Measurements from ENCODE around the gene RASEF.

The RASEF gene

DNA sequence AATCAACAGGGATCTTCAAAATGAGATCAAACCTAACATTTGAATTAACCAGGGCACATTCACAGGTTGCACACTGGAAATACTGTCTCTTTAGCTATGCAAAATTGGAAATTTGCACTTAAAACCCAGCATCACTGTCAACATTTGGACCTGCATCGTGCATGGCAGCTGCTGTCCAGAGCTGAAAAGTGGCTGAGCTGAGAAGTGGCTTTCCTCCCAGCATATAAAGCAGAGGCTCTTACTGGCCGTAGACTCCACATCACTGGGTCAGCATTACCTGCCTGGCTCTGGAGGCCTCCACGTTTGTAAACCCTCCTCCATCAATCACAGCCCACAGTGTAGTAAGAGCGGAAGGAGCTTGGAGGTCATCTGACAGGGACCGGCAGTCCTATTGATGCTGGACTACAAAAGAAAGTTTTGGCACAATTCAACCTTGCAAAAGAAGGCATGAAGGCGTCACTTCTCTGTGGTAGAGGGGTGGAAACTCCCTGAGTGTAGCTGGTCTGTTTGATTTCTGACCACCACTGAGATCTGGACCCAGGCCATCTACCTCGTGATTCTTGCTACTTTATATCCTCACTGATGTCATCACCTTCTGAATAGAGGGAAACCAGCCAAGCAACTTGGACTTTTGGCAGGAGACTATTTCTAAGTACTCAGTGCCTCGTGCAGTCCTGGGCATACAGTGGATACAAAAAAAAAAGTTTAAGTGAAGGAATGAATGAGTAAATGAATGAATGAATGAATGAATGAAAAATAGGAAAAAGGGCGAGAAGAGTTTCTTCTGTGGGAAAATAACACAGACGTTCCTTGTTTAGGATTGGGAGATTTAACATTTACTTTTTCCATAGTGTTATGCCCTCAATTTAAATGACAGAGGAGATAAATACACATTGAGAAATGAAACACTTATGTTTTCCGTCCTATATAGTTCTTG is 14.8 kb downstream of the RASEF start:
- DNase-seq = no peak

DNA sequence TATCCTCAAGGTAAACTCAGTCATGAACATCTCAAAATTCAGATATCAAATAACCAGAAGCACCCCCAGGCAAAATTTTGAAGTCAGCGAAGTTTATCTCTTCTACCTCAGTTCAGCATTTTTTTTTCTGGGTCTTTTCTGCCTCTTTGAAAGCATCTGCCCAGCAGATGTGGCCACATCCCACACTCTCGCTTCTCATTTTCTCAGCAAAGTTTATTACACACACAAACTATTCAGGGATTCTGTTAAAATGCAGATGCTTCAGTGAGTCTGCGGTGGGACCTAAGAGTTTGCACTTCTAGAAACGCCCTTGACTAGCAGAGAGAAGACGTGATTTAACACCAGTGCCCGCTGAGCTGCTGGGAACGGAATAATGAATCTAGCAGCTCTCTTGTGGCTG is 19.3 kb downstream of the RASEF start:
- DNase-seq = no peak

DNA sequence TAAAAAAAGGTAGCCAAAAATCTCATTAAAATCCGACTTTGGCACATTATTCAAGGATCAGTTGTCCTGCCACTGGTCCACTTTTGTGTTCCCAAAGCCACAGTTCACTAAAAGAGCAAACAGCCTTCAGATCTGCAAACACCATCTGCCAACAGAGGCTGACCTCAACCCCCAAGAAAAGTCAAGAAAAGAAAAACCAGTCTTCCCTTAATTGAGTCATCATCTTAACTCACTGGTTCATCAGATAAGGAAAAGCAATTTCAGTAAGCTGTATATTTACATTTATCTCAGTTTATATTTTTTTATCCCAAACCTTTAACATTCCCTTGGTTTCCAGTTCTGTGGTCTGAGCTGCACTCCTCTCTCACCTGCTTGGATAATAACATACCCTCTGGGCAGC is 21.2 kb downstream of the RASEF start:
- DNase-seq = no peak

- DNase-seq = no peak
Measured at GRCh38 chr9:83039303-83039702, 23.6 kb downstream of the RASEF start.

- no peak for DNase-seq
Measured at GRCh38 chr9:83036043-83036442, 26.9 kb downstream of the RASEF start.

GRCh38 chr9:83035143-83035542 is 27.8 kb downstream of the RASEF start:
- DNase-seq = no peak

GRCh38 chr9:83034587-83034986 is 28.4 kb downstream of the RASEF start:
- DNase-seq = no peak

DNA sequence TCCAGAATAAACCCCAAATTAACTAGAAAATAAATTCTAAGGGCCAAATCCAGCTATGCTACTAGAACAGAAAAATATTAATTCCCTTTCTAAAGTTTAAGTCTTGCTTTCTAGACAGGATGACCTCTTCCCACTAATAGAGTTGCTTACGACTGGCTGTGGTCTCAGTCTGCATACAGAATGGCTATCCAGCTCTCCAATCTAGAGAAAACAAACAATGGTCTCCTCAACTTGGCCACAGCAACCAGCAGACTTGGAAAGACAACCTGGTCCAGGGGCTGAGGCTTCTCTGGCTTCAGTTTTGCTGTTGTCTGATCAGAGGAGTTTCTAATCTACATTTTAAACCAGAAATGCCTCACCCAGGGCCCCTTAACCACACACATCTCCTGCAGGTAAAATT is 28.9 kb downstream of the RASEF start:
- DNase-seq = no peak

DNA sequence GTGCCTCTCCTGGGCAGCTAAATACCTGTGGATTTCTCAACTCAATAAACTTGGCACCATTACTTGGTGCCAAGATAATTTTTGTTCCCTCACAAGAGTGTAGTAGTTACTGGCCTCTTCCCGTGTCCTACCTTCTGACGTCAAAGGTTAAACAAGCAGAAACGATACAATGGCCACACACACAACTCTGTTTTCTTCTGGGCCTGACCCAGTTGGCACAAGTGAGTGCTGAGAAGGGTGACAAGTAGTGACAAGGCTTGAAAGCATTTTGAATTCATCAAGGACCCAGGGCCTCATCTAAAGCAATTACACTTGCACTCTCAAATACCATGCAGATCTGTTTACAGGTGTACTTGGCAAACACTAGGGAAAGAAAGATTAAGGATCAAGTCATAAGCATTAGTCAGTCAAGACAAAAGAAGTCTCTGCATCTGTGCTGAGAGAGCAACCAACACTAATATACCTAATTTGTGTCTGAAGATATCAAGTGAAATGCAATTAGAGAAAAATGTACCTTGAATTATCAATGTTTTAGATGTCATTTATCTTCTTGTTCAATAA is 30.8 kb downstream of the RASEF start:
- no peak for DNase-seq

DNA sequence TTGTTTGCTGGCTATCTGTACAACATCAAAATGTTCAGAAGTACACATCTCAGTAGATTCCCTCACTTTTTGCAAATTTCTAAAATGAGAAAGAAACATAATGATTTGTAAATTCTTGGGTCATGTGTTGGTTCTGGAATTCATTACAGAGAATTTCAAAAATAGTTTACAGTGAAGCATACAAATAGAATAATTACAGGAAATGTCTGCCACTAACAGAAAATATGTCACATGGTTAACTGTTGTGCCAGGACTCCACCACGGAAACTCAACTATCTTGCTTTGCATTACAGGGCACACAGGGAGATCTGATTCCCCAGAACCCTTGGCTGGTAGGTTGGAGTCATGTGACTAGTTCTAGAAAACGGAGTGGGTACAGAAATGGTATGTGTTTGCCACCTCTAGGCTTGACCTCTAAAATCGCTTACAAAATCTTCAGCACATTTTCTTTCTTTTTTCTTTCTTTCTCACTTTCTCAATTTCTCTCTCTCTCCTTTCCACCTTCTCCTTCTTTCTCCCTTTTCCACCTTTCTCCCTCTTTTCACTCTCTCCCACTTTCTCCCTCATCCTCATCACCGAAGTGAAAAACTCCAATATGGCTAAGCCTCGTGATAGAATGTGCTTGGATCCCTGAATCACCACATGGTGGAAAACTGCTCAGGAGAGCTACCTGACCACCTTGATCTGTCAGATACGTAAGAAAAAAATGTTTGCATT is 32.4 kb downstream of the RASEF start:
- no peak for DNase-seq

GRCh38 chr9:83029531-83030137 is 33.3 kb downstream of the RASEF start:
- no peak for DNase-seq

GRCh38 chr9:83027153-83027891 is 35.6 kb downstream of the RASEF start:
- DNase-seq = no peak

GRCh38 chr9:83024506-83025125 is 38.3 kb downstream of the RASEF start:
- DNase-seq = no peak

DNA sequence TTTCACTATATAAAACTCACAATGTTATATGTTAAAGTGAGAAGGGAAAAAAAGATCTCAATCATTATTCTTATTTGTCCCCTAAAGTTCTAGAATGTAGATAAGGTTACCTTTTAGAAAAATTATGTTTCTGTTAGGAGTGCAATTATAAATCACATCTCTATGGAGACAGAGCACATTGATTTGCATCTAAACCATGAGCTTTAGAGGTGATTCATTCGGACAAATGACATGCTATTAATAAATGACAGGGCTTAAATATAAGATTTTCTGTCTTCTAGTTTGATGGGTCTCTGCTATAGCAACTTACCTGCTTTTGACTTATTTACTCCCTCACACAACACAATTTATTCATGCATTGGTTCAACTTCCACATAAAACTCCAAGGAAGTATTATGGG is 39.8 kb downstream of the RASEF start:
- DNase-seq = no peak

- no peak for DNase-seq
Measured at GRCh38 chr9:83020864-83021263, 42.1 kb downstream of the RASEF start.

GRCh38 chr9:83020327-83020726 is 42.6 kb downstream of the RASEF start:
- no peak for DNase-seq

GRCh38 chr9:83019246-83019645 is 43.7 kb downstream of the RASEF start:
- DNase-seq = no peak

- no peak for DNase-seq
Measured at GRCh38 chr9:83015897-83016296, 47.0 kb downstream of the RASEF start.

GRCh38 chr9:83013867-83014605 is 48.9 kb downstream of the RASEF start:
- no peak for DNase-seq

DNA sequence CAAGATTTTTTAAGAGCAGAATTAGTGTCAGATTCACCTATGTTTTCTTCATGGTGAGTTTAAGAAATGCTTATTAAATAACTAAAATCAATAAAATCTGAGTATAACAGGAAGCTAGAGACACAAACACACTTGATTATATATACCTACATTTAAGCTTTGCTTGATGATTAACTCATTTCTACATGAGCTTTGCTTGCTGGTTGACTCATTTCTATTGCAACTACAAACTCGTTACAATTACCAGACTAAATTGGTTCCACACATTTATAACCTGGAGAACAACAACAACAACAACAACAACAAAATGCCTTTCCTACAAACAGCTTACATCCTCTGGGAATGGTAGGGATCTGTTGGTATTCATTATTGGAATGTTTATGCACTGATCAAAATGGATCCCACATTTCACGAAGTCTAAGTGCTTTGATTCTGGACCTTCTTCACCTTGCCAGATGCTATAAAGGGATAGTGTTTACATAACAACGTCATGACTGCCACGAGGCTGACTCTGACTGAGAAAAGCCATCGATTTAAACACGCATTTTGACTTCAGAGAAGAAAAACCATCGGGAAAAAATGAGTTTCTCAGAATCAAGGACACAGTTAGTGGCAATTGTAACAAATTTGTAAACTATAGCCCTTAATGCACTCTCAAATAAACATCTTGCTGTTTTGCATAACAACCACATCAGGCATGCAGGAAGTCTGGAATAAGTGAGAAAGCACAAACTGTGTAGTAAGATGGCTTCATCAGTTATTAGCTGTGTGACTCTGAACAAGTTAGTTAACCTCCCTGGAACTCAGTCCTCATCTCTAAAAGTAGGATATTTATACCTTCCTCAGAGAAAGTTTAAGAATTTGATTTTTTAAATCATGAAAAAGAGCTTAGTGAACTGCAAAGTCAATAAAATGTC is 49.8 kb downstream of the RASEF start:
- DNase-seq = no peak

Data from DMS 273 treated with DMSO at 0.1 percent for 48 hours (cell line).